Activated CD8-positive, alpha-beta T cell treated with anti-CD3 and anti-CD28 coated beads for 36 hours (primary cell): Measurements from ENCODE around the gene RPGRIP1L. TPM values are rescaled to one million over a fixed set of nuclear protein-coding genes. Genes with fewer than 3 reads are reported as not detected.
A peak's percentile ranks its signal among the peaks of the same experiment; 100 is the strongest.

Experiments
- ATAC-seq: fragments of 200-7000 bp; cut with Tn5 transposase; one replicate; pipeline ENCODE4 v1.10.0; 2021; ENCODE audit warnings: mild to moderate bottlenecking, moderate library complexity
- CTCF ChIA-PET: fragments of 350-600 bp; sonication (Branson Sonifier 250); formaldehyde crosslinking; loops from one replicate; lab custom pipeline; 2021; ENCODE audit warnings: antibody characterized with exemption; lab: Charles Lee
- POLR2A ChIA-PET: fragments of 350-600 bp; sonication (Branson Sonifier 250); formaldehyde crosslinking; loops from one replicate; lab custom pipeline; 2021; ENCODE audit warnings: antibody characterized with exemption; lab: Charles Lee
- DNase-seq: peaks from one replicate; pipeline ENCODE4 v3.0.0-alpha.2; 2020
- H3K27ac Mint-ChIP-seq: one replicate; pipeline ENCODE4 v1.8.0; 2021; ENCODE audit warnings: mild to moderate bottlenecking, mixed read lengths
- H3K27me3 Mint-ChIP-seq: one replicate; pipeline ENCODE4 v1.8.0; 2021; ENCODE audit warnings: mixed read lengths
- H3K36me3 Mint-ChIP-seq: one replicate; pipeline ENCODE4 v1.8.0; 2021; ENCODE audit warnings: low read depth, mixed read lengths
- H3K4me1 Mint-ChIP-seq: one replicate; pipeline ENCODE4 v1.8.0; 2021; ENCODE audit warnings: low read depth, mixed read lengths
- H3K4me3 Mint-ChIP-seq: one replicate; pipeline ENCODE4 v1.8.0; 2021; ENCODE audit warnings: mild to moderate bottlenecking, moderate library complexity, mixed read lengths
- H3K9me3 Mint-ChIP-seq: one replicate; pipeline ENCODE4 v1.8.0; 2021; ENCODE audit warnings: mixed read lengths
- intact Hi-C: fragments of 100-400 bp; cut with micrococcal nuclease; formaldehyde crosslinking; loops from one replicate; pipeline ENCODE4 v1.10.0; 2022
- total RNA-seq, 2 experiments: library from RNA; stranded (reverse); gene quantifications; one replicate each; pipeline ENCODE4 v1.2.3, GENCODE V29; 2021
- TF ChIP-seq, protein P1 (sequence below): fragments of 200-600 bp; IDR thresholded peaks from one replicate; pipeline ENCODE4 v1.8.0; 2022; ENCODE audit warnings: antibody characterized with exemption, mild to moderate bottlenecking

RPGRIP1L gene
- total RNA-seq, 2 experiments from 2014 or later, result 6.0 to 6.2 TPM

DNA sequence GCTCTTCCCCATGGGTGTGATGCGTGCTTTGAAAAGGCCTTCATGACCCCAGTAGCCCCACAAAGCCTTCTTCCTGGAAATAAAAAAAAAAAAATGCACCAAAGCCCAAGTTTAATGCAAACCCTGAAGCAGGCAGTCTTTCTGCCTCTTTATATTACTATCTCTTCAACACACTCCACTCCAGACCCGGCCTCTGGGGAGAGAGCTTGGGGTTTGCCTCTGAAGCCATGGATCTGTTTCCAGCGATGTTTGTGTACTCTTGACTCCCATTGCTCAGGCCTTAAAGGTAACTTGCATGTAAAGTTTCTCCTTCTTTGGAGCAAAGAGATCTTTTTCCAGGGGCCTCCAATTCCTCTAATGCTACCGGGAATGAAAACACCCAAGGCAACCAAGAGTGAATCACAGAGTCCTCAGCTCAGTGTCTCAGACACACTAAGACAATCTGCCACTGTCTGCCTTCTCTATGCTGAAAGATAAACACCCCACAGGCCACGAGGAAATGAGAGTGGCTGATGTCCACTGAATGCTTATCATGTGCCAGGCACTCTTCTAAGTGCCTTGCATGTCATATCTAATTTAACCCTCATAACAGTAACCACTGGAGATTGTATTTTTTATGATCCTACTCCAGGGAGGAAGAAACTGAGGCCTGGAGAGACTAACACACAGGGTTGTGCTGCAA, 144.2 kb downstream of the RPGRIP1L start:
- TF ChIP-seq, protein P1, sequence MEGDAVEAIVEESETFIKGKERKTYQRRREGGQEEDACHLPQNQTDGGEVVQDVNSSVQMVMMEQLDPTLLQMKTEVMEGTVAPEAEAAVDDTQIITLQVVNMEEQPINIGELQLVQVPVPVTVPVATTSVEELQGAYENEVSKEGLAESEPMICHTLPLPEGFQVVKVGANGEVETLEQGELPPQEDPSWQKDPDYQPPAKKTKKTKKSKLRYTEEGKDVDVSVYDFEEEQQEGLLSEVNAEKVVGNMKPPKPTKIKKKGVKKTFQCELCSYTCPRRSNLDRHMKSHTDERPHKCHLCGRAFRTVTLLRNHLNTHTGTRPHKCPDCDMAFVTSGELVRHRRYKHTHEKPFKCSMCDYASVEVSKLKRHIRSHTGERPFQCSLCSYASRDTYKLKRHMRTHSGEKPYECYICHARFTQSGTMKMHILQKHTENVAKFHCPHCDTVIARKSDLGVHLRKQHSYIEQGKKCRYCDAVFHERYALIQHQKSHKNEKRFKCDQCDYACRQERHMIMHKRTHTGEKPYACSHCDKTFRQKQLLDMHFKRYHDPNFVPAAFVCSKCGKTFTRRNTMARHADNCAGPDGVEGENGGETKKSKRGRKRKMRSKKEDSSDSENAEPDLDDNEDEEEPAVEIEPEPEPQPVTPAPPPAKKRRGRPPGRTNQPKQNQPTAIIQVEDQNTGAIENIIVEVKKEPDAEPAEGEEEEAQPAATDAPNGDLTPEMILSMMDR, result no peak
- H3K36me3 Mint-ChIP-seq, result no peaks in the 10 kb centered on the region
- no peak for ATAC-seq
- intact Hi-C loops, result no loop called here
- CTCF ChIA-PET, result interaction anchor here (1.1 kb wide), 1 partner anchor 9 kb away, joined by 3 read pairs; no protein-coding TSS in a partner anchor
- POLR2A ChIA-PET, result no interaction called here
- H3K27me3 Mint-ChIP-seq, result no peaks in the 10 kb centered on the region
- no peaks in the 10 kb centered on the region for H3K9me3 Mint-ChIP-seq
- no peak overlapping the region for H3K4me3 Mint-ChIP-seq
- H3K4me1 Mint-ChIP-seq, result no peaks in the 10 kb centered on the region
- H3K27ac Mint-ChIP-seq, result no peak overlapping the region
- DNase-seq, result no peak

DNA sequence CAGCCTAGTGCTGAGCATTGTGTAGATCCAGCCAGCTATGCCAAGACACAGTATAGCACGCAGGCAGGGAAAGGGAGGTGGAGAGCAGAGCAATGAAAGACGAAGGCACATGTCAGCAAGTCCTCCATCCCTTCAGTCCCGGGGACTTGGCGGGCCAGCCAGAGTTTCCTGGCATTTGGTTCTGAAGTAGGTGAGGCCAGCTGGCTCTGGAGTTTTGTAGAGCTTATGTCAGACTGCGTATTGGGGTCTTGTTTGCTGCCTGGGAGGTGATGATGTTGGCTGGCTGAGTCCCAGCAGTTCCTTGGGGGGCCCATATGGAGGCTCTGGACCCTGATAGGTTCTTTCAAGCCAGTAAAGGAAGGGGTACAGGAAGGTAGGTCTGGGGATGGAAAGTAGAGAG, 144.9 kb downstream of the RPGRIP1L start:
- Mint-ChIP-seq H3K27me3 (no peaks in the 10 kb centered on the region), H3K9me3 (no peaks in the 10 kb centered on the region), H3K4me1 (no peaks in the 10 kb centered on the region), H3K4me3 (no peak overlapping the region), H3K36me3 (no peaks in the 10 kb centered on the region), H3K27ac (no peak overlapping the region)
- intact Hi-C loops, result no loop called here
- ChIA-PET POLR2A (no interaction called here), CTCF (interaction anchor here (1.1 kb wide), 1 partner anchor 9 kb away, joined by 3 read pairs; no protein-coding TSS in a partner anchor)
- ATAC-seq, result no peak
- DNase-seq, result no peak
- TF ChIP-seq, protein P1, result no peak

DNA sequence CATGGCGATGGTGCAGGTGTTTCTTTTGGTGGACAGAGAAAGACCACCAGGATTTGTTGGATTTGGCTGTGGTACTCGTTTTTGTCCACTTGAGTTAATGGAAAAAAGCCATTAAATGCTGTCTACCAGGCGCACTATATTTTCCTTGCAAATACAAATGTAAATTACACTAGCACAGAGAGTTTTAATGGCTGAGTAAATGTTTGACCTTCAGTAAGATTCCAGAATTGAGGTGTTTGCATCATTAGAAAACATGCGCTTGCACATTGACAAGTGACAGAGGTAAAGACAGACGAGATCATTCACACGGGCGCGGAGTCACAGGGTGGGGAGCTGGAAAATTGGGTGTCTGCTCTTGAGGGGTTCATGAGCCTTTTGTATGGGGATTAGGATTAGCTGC, 147.1 kb downstream of the RPGRIP1L start:
- no peak overlapping the region for H3K4me3 Mint-ChIP-seq
- H3K27ac Mint-ChIP-seq, result no peak overlapping the region
- no peaks in the 10 kb centered on the region for H3K36me3 Mint-ChIP-seq
- POLR2A ChIA-PET, result no interaction called here
- DNase-seq (no peak), ATAC-seq (no peak)
- H3K4me1 Mint-ChIP-seq, result no peaks in the 10 kb centered on the region
- CTCF ChIA-PET, result no interaction called here
- no peaks in the 10 kb centered on the region for H3K27me3 Mint-ChIP-seq
- intact Hi-C loops, result no loop called here
- no peaks in the 10 kb centered on the region for H3K9me3 Mint-ChIP-seq
- TF ChIP-seq, protein P1, result no peak

DNA sequence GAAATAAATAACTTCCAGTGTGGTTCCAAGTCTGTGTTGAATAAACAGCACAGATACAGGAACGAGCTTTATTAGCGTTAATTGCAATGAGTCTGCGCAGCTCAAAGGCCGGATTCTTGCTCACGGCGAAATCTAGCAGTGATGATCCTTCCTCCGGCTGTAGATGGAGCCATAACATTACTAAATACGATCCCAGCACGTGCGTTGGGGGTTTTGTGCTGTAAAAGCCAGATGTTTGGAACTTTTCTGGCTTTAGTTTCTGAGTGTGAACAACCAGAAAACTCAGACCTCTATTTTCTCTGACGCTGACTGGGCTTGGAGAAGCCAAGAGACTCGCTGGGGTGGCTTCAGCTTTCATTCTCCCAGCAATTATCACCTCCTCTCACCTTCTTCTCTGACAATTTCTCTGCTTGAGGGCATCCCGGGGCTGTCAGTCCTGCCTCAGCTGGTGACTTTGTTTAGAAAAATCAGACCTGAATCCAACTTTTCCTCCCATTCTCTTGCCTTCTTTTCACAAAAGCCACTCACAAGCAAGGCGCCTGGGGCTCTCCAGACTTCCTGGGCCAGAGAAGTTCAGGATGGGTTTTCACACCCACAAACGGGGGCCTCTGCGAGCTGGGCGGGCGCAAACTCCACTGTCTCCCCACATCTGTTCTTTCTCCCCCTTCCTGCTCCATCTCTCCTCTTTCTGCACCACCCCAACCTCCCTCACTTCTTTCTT, 153.5 kb downstream of the RPGRIP1L start:
- CTCF ChIA-PET, result interaction anchor here (0.6 to 4.1 kb wide), 35 partner anchors 9 to 1408 kb away, joined by 3 to 22 read pairs (median 3); no protein-coding TSS in a partner anchor
- TF ChIP-seq, protein P1, result peak; percentile 83
- intact Hi-C loops, result no loop called here
- no peak overlapping the region for H3K27ac Mint-ChIP-seq
- H3K4me3 Mint-ChIP-seq, result no peak overlapping the region
- peaks cover 14% of the 10 kb centered on the region for H3K4me1 Mint-ChIP-seq
- no peaks in the 10 kb centered on the region for H3K9me3 Mint-ChIP-seq
- peak; percentile 64 for DNase-seq
- POLR2A ChIA-PET, result interaction anchor here (0.7 kb wide), 1 partner anchor 99 kb away, joined by 3 read pairs; no protein-coding TSS in a partner anchor
- ATAC-seq, result peak; percentile 80
- H3K27me3 Mint-ChIP-seq, result peaks cover 18% of the 10 kb centered on the region
- H3K36me3 Mint-ChIP-seq, result no peaks in the 10 kb centered on the region

Other genes starting within 250 kb of the RPGRIP1L start
- 10 to 100 TPM; 24.4 to 24.7 TPM for gene AKTIP, start 200.7 kb downstream of the RPGRIP1L start, total RNA-seq
- 10 to 100 TPM; 48.6 to 53.2 TPM for gene FTO, start 297 bp upstream of the RPGRIP1L start, total RNA-seq